Endothelial cell (in vitro differentiated cells): Measurements from ENCODE around the gene PADI6. TPM values are rescaled to one million over a fixed set of nuclear protein-coding genes. Genes with fewer than 3 reads are reported as not detected.
A peak's percentile ranks its signal among the peaks of the same experiment; 100 is the strongest.

Experiments
- DNase-seq: peaks from one replicate; pipeline ENCODE4 v3.0.0; 2021; ENCODE audit warnings: low spot score
- H3K27ac Mint-ChIP-seq: one replicate; pipeline ENCODE4 v1.8.0; 2021; ENCODE audit warnings: mixed read lengths, inconsistent platforms; ENCODE audit not compliant: unreplicated experiment
- H3K27me3 Mint-ChIP-seq: one replicate; pipeline ENCODE4 v1.8.0; 2021; ENCODE audit warnings: mild to moderate bottlenecking, moderate library complexity, mixed read lengths, inconsistent platforms; ENCODE audit not compliant: unreplicated experiment
- H3K36me3 Mint-ChIP-seq: one replicate; pipeline ENCODE4 v1.8.0; 2021; ENCODE audit warnings: mild to moderate bottlenecking, low read depth, mixed read lengths, inconsistent platforms; ENCODE audit not compliant: unreplicated experiment
- H3K4me1 Mint-ChIP-seq: one replicate; pipeline ENCODE4 v1.8.0; 2021; ENCODE audit warnings: mild to moderate bottlenecking, mixed read lengths, inconsistent platforms; ENCODE audit not compliant: unreplicated experiment
- H3K4me3 Mint-ChIP-seq: one replicate; pipeline ENCODE4 v1.8.0; 2021; ENCODE audit warnings: mild to moderate bottlenecking, mixed read lengths, inconsistent platforms; ENCODE audit not compliant: unreplicated experiment
- H3K9me3 Mint-ChIP-seq: one replicate; pipeline ENCODE4 v1.8.0; 2021; ENCODE audit warnings: mixed read lengths, inconsistent platforms; ENCODE audit not compliant: unreplicated experiment
- CTCF ChIP-seq: fragments of 200-600 bp; sonication (generic); IDR thresholded peaks from one replicate; pipeline ENCODE4 v1.5.0; 2021; ENCODE audit warnings: antibody characterized with exemption; ENCODE audit not compliant: unreplicated experiment
- total RNA-seq: library from RNA; stranded (reverse); fragmentation: NEBNext Ultra II Directional; extraction: Animal tissue kit (Norgen Biotek cat#: 25700); gene quantifications from one replicate; pipeline ENCODE4 v1.2.1, GENCODE V29; 2021; ENCODE audit not compliant: unreplicated experiment

PADI6 gene
- total RNA-seq, 1 donor from 2014 or later: not detected

- H3K27me3 Mint-ChIP-seq: peaks cover 17% of the 10 kb centered on the region
- H3K4me1 Mint-ChIP-seq: peaks cover 46% of the 10 kb centered on the region
- peak; percentile 75 for DNase-seq
These were observed 66.6 kb downstream of the PADI6 start for GRCh38 chr1:17438318-17439249.

GRCh38 chr1:17439250-17440073 is 67.5 kb downstream of the PADI6 start, which contains the start of gene RCC2:
TSS of gene RCC2 (minus strand) at chr1:17439677. CDS start at chr1:17438514, 1,163 bp downstream.
- Mint-ChIP-seq H3K9me3 (no peaks in the 10 kb centered on the region), H3K4me3 (peak within 1 kb of the TSS; percentile 92), H3K27ac (peak within 1 kb of the TSS; percentile 93), H3K27me3 (peaks cover 14% of the 10 kb centered on the region), H3K4me1 (peaks cover 38% of the 10 kb centered on the region), H3K36me3 (no peaks in the 10 kb centered on the region)
- no peak for TF ChIP-seq CTCF
- DNase-seq: peak; percentile 60

More at GRCh38 chr1:17438318-17439249, 66.6 kb downstream of the PADI6 start:
- TF ChIP-seq CTCF: peak; percentile 7
- Mint-ChIP-seq H3K27ac (peak overlapping the region; percentile 93), H3K36me3 (no peaks in the 10 kb centered on the region), H3K9me3 (no peaks in the 10 kb centered on the region), H3K4me3 (peak overlapping the region; percentile 92)

DNA sequence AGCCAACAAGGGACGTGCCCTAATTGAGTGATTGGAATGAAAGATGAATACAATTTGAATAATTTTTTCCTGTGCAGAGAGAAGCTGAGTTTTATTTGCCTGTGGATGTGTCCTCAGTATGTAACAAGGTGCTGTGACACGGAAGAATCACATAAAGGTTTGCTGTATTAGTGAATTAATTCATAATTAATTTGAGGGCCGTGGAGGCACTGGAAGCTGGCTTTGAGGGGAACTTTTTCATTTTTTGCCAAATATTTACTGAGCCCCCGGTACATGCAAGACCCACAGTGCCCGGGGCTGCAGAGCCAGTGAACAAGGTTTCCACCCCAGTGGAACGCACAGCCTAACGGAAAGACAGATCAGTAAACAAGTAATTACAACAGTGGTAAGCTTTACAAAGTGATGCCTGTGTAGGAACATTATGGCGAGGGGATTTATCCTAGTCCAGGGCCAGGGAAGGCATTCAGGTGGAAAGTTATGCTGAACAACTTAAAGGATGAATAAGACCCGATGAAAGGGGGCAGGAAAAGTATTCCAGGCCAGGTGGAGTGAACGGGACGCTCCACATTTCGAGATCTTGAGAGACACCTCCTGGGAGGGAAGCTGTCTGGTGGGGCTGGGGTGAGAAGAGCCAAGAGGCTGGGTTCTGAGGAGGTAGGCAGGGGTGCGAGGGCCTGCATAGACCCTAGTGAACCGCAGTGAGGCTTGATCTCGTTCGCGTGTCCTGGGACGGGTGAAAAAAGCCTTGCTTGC is 68.3 kb downstream of the PADI6 start:
- H3K4me3 Mint-ChIP-seq: peak overlapping the region; percentile 89
- peak overlapping the region; percentile 79 for H3K27ac Mint-ChIP-seq
- peaks cover 14% of the 10 kb centered on the region for H3K27me3 Mint-ChIP-seq
- TF ChIP-seq CTCF: no peak
- no peaks in the 10 kb centered on the region for H3K9me3 Mint-ChIP-seq
- DNase-seq: no peak
- H3K36me3 Mint-ChIP-seq: no peaks in the 10 kb centered on the region
- peaks cover 30% of the 10 kb centered on the region for H3K4me1 Mint-ChIP-seq

DNA sequence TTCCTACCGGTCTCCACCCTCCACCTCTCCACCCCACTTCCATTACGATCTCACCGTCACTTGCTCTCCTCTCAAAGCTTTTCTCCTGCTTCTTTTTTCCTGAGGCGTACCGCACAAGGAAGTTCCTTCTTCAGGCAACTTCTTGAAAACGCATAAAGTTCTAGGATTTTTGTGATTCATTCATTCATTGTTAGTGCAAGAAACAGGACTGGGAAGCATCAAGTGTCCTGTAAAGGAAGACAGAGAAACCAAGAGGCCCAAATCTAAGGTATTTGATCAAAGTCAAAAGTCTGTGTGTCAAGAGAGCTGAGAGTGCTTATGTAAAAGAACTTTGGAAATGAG is 68.8 kb downstream of the PADI6 start:
- Mint-ChIP-seq H3K36me3 (no peaks in the 10 kb centered on the region), H3K27me3 (peaks cover 14% of the 10 kb centered on the region), H3K9me3 (no peaks in the 10 kb centered on the region), H3K27ac (no peak overlapping the region), H3K4me1 (peaks cover 27% of the 10 kb centered on the region), H3K4me3 (peak overlapping the region; percentile 61)
- DNase-seq: no peak
- TF ChIP-seq CTCF: no peak
